NB4 (cell line): ENCODE measurements around the gene DAAM1.

Experiments used
- DNase-seq: peaks from one replicate; pipeline ENCODE4 v3.0.0; 2010; ENCODE audit warnings: low read depth
- H3K4me3 ChIP-seq: one replicate; pipeline ENCODE4 v1.5.1; 2011; ENCODE audit warnings: mild to moderate bottlenecking, low read depth, low read length, moderate library complexity
- CTCF ChIP-seq: IDR thresholded peaks from one replicate; pipeline ENCODE4 v1.5.1; 2012; ENCODE audit warnings: low read depth, low read length
- MAX ChIP-seq: IDR thresholded peaks from 2 replicates; pipeline ENCODE4 v1.6.1; 2011; ENCODE audit warnings: low read depth, low read length
- MYC ChIP-seq: IDR thresholded peaks from 2 replicates; pipeline ENCODE4 v1.6.1; 2011; ENCODE audit warnings: low read depth, low read length
- POLR2A ChIP-seq: IDR thresholded peaks from 2 replicates; pipeline ENCODE4 v1.6.1; 2011; ENCODE audit warnings: mild to moderate bottlenecking; ENCODE audit not compliant: insufficient read length; ENCODE audit errors: extremely low read depth

Gene DAAM1

GRCh38 chr14:59363531-59364226 lies 175.2 kb downstream of the DAAM1 start:
- no peak overlapping the region for H3K4me3 ChIP-seq
- TF ChIP-seq POLR2A = no peak
- no peak for TF ChIP-seq MYC
- TF ChIP-seq MAX = no peak
- no peak for TF ChIP-seq CTCF
- no peak for DNase-seq

- H3K4me3 ChIP-seq = no peak overlapping the region
- no peak for DNase-seq
- TF ChIP-seq MYC (no peak), CTCF (no peak), POLR2A (no peak), MAX (no peak)
These were observed 181.8 kb downstream of the DAAM1 start for GRCh38 chr14:59370158-59370742.

GRCh38 chr14:59371771-59372170 lies 183.3 kb downstream of the DAAM1 start:
- no peak overlapping the region for H3K4me3 ChIP-seq
- no peak for DNase-seq
- TF ChIP-seq MAX (no peak), POLR2A (no peak), CTCF (no peak), MYC (no peak)

GRCh38 chr14:59374048-59374447 lies 185.6 kb downstream of the DAAM1 start:
- DNase-seq = no peak
- TF ChIP-seq CTCF (no peak), MAX (no peak), POLR2A (no peak), MYC (no peak)
- H3K4me3 ChIP-seq = no peak overlapping the region

GRCh38 chr14:59376686-59377085 lies 188.2 kb downstream of the DAAM1 start:
- DNase-seq = no peak
- no peak overlapping the region for H3K4me3 ChIP-seq
- no peak for TF ChIP-seq MYC
- TF ChIP-seq POLR2A = no peak
- TF ChIP-seq CTCF = no peak
- no peak for TF ChIP-seq MAX

- DNase-seq = no peak
- TF ChIP-seq MYC = no peak
- no peak for TF ChIP-seq MAX
- no peak for TF ChIP-seq POLR2A
- no peak for TF ChIP-seq CTCF
- H3K4me3 ChIP-seq = no peak overlapping the region
These were observed 189.0 kb downstream of the DAAM1 start for GRCh38 chr14:59377491-59377890.
